Mesangial cell (primary cell): ENCODE data around the gene C6orf47. TPM values are rescaled to one million over a fixed set of nuclear protein-coding genes. Genes with fewer than 3 reads are reported as not detected.

Experiments used
- total RNA-seq: library from RNA; depleted of rRNA; stranded (reverse); fragments of >200 nt; gene quantifications from 2 replicates; pipeline ENCODE4 v1.2.3, GENCODE V29; 2015

Gene C6orf47, protein sequence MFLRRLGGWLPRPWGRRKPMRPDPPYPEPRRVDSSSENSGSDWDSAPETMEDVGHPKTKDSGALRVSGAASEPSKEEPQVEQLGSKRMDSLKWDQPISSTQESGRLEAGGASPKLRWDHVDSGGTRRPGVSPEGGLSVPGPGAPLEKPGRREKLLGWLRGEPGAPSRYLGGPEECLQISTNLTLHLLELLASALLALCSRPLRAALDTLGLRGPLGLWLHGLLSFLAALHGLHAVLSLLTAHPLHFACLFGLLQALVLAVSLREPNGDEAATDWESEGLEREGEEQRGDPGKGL
- total RNA-seq = 13.0 and 16.7 TPM in 2 replicates

GRCh38 chr6:31660381-31661261 lies at the start of gene C6orf47:
Gene C6orf47 (minus strand): TSS chr6:31660778. CDS start chr6:31659947, 831 bp downstream.

GRCh38 chr6:31706599-31706998 lies 46.0 kb upstream of the C6orf47 start, which contains the start of gene LY6G6F:
Gene LY6G6F (plus strand): TSS chr6:31706866. CDS start chr6:31706907, 41 bp downstream.

DNA sequence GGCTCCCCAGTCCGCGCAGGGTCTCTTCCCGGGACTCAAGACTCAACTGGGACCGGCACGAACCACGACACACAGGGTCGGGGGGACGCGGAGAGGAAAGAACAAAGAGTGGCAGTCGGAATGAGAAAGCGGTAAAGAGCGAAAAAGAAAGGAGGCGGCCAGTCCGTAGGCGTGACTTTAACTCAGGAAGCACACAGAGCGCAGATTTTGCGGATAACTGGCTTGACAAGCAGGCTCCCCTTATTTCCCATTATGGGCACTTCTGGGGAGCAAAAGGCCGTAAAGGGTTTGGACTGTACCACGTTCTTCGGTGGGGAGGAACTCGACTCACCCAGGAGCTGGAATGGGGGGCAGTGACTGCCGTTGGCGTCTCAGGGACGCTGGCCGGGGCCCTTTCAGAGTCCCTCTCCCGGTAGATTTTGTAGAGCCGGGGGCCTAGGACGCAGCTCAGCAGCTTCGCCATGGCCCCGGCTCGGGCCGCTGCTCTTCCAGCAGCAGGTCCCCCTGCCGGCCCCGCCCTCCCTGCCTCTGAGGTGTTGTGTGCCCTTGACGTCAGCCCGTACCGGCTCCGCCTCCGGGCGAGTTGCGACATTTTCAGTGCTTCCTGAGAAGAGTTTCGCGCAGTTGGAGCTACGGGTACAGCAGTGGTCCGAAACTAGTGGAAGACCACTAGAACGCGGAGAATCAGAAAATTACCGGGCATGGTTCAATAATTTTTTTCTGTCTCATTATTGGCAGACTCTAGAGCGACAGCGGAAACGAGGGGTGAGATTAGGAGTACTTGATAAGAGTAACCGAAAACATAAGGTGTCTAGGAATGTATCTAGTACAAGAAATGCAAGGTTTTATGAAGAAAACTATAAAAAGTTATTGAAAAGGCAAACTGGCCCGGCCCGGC lies 42.5 kb upstream of the C6orf47 start, which contains the start of gene ABHD16A:
ABHD16A (minus strand) TSS at position 506 of the 898 bp plus-strand sequence; CDS start at position 463, 43 bp downstream.

GRCh38 chr6:31680226-31681134 lies 19.9 kb upstream of the C6orf47 start, which contains the start of gene LY6G5C:
Gene LY6G5C (minus strand): TSS chr6:31681067. CDS start chr6:31680373, 694 bp downstream.

DNA sequence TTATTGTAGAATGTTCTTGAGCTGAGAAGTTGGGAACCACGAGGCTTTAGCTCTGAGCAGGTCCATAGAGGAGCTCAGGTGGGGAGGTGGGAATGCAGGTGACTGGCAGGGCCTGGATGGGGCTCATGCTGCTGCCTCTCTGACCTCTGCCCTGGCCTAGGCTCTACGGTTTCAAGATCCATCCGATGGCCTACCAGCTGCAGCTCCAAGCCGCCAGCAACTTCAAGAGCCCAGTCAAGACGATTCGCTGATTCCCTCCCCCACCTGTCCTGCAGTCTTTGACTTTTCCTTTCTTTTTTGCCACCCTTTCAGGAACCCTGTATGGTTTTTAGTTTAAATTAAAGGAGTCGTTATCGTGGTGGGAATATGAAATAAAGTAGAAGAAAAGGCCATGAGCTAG lies 9.1 kb upstream of the C6orf47 start, which contains the start of gene LY6G5B:
LY6G5B (plus strand) TSS at position 301 of the 400 bp plus-strand sequence. CDS start 975 bp downstream, outside the sequence.

GRCh38 chr6:31665501-31666336 lies 5.1 kb upstream of the C6orf47 start, which contains the start of gene CSNK2B:
Gene CSNK2B (plus strand): TSS chr6:31666080. CDS start chr6:31666832, 752 bp downstream.

GRCh38 chr6:31664790-31665500 lies 4.4 kb upstream of the C6orf47 start, which contains the start of gene GPANK1:
Gene GPANK1 (minus strand): TSS chr6:31664997. CDS start chr6:31664478, 519 bp downstream.

DNA sequence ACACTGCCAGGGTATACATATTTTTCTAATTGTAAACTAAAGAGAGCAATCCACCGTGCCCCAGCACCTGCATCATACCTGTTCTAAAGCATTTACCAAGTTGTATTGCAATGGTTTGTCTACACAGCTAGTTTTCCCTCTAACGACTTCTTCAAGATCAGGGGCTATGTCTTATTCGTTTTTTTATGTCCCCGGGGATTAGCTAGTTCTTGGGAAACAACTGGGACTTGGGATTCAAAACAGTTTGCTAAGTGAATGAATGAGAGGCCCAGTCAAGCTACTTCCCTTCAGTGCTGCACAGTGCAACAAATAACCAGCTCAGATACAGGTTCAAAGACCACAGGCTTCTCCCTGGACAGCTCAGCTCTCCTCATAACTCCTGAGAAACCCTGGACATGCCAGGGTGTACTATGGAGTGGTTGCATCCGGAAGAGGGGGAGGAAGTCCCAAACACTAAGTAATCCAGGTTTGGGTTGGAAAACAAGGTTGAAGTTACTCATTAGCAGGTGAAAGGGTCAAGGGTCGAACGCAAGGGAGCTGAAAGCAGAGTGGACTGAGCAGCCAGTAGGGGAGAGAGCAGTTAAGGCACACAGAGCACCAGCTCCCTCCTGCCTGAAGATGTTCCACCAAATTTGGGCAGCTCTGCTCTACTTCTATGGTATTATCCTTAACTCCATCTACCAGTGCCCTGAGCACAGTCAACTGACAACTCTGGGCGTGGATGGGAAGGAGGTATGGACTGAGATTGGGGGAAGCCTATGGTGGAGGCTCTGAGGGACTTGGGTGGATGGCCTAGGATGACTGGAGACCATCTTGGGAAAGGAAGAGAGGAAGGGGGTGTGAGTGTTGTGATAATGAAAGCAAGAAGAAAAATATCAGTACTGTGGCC lies 5.0 kb downstream of the C6orf47 start, which contains the start of gene APOM:
APOM (plus strand) TSS at position 546 of the 889 bp plus-strand sequence; CDS start at position 619, 73 bp downstream.

DNA sequence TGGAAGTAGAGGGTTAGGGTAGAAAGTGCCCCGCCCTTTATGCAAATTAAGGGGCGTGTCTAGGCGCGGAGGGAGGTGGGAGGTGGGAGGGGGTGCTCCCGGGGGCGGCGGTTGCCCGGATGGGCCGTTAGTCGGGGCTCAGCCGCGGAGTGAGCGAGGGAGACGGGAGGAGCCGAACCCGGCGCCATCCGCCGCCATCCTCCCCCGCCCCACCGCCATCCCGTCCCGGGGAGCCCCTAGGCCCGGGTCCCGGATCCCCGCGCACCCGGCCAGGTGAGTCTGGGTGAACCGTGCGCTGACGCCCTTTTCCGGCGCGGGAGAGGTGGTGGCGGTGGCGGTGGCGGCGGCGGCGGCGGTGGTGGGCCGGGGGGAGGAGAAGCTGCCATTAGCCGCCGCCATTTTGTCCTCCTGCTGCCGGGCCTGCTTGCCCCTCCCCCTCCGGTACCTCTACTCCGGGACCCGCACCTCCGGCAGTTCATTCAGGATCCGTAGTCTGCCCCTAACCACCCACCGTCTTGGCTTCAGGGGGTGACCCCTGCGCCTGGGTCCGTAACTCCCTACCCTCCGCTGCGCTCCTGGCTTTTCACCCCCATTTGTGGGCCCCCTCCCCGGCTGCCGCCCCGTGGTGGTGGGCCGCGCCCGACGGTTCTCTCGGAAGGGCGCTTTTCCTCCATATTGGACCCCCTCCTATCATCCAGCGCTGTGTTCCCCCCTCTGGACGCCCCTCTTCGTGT lies 39.8 kb downstream of the C6orf47 start, which contains the start of gene PRRC2A:
PRRC2A (plus strand) TSS at position 130 of the 734 bp plus-strand sequence. CDS start 2,075 bp downstream, outside the sequence.

DNA sequence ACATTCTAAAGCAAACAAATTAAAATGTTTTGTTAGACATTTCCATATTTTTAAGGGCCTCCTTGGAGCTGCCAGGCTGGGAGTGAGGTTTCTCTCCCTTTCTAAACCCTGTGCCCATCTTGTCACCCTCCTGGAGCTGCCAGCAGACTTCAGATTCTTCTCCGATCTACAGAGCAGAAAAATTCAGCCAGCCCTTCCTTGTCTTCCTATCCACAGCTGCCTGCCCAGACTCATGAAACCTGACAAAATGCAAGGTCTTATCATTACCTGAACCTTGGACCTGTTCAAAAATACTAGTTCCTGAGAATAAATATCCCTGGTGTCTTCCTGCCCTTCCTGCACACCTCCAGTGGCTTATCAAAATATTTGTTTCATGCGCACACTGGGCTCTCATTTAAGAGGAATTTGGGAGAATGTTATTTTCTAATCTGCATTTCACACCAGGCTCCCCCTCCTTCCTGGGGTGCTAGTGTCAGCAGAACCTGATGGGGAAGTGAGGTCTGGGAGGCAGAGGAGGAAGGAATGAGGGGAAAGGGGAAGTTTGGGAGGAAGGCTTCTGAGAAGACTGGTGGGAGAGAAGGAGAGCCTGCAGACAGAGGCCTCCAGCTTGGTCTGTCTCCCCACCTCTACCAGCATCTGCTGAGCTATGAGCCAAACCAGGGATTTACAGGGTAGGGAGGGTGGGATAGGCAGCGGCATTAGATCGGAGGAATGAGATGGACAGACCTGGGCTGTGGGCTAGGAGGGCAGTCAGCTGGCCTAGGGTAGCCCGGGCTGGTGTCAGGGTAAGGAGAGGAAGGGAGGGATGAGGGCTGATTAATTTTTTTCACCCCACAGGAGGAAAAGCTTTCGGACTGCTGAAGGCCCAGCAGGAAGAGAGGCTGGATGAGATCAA lies 45.6 kb downstream of the C6orf47 start, which contains the start of gene AIF1:
AIF1 (plus strand) TSS at position 551 of the 895 bp plus-strand sequence; CDS start at position 647, 96 bp downstream.

Other genes starting within 250 kb of the C6orf47 start
- gene MICB, start 162.6 kb downstream of the C6orf47 start, total RNA-seq = 7.5 and 28.2 TPM in 2 replicates
- gene MCCD1, start 131.8 kb downstream of the C6orf47 start, total RNA-seq = not detected in 2 replicates
- 416 and 449 TPM in 2 replicates for gene DDX39B, start 118.8 kb downstream of the C6orf47 start, total RNA-seq
- 0.63 and 0.98 TPM in 2 replicates for gene ATP6V1G2, start 114.2 kb downstream of the C6orf47 start, total RNA-seq
- gene NFKBIL1, start 113.2 kb downstream of the C6orf47 start, total RNA-seq = 15.2 and 45.0 TPM in 2 replicates
- gene LTA, start 88.5 kb downstream of the C6orf47 start, total RNA-seq = not detected in 2 replicates
- 1.3 and 5.7 TPM in 2 replicates for gene TNF, start 85.2 kb downstream of the C6orf47 start, total RNA-seq
- 1.3 and 2.0 TPM in 2 replicates for gene LTB, start 78.4 kb downstream of the C6orf47 start, total RNA-seq
- gene LST1, start 74.5 kb downstream of the C6orf47 start, total RNA-seq = not detected in 2 replicates
- not detected in 2 replicates for gene NCR3, start 67.8 kb downstream of the C6orf47 start, total RNA-seq
- gene AIF1, start 45.5 kb downstream of the C6orf47 start, total RNA-seq = not detected in 2 replicates
- 145 and 181 TPM in 2 replicates for gene PRRC2A, start 40.1 kb downstream of the C6orf47 start, total RNA-seq
- 343 and 397 TPM in 2 replicates for gene BAG6, start 8.1 kb downstream of the C6orf47 start, total RNA-seq
- gene APOM, start 4.9 kb downstream of the C6orf47 start, total RNA-seq = 2.8 and 5.2 TPM in 2 replicates
- gene GPANK1, start 4.2 kb upstream of the C6orf47 start, total RNA-seq = 10.1 and 12.8 TPM in 2 replicates
- 302 and 333 TPM in 2 replicates for gene CSNK2B, start 5.3 kb upstream of the C6orf47 start, total RNA-seq
- gene LY6G5B, start 9.2 kb upstream of the C6orf47 start, total RNA-seq = 1.3 and 2.3 TPM in 2 replicates
- 0.65 TPM in 1 of 2 replicates, not detected in the other for gene LY6G5C, start 20.3 kb upstream of the C6orf47 start, total RNA-seq
- gene ABHD16A, start 42.5 kb upstream of the C6orf47 start, total RNA-seq = 31.6 and 46.3 TPM in 2 replicates
- gene LY6G6F, start 46.1 kb upstream of the C6orf47 start, total RNA-seq = not detected in 2 replicates
- gene LY6G6D, start 54.6 kb upstream of the C6orf47 start, total RNA-seq = not detected in 2 replicates
- not detected in 2 replicates for gene LY6G6C, start 61.0 kb upstream of the C6orf47 start, total RNA-seq
- not detected in 2 replicates for gene MPIG6B, start 62.6 kb upstream of the C6orf47 start, total RNA-seq
- 38.1 and 92.2 TPM in 2 replicates for gene DDAH2, start 68.5 kb upstream of the C6orf47 start, total RNA-seq
- gene CLIC1, start 75.8 kb upstream of the C6orf47 start, total RNA-seq = 577 and 1,120 TPM in 2 replicates
- gene MSH5, start 79.2 kb upstream of the C6orf47 start, total RNA-seq = 9.3 and 17.6 TPM in 2 replicates
- gene SAPCD1, start 101.9 kb upstream of the C6orf47 start, total RNA-seq = 1.0 and 5.7 TPM in 2 replicates
- gene VWA7, start 116.5 kb upstream of the C6orf47 start, total RNA-seq = 0.81 and 9.8 TPM in 2 replicates
- 85.2 and 165 TPM in 2 replicates for gene VARS1, start 135.0 kb upstream of the C6orf47 start, total RNA-seq
- 71.0 and 128 TPM in 2 replicates for gene LSM2, start 146.2 kb upstream of the C6orf47 start, total RNA-seq
- 0.16 and 0.76 TPM in 2 replicates for gene HSPA1L, start 154.5 kb upstream of the C6orf47 start, total RNA-seq
- gene HSPA1A, start 154.8 kb upstream of the C6orf47 start, total RNA-seq = 55.9 and 60.6 TPM in 2 replicates
- 78.6 and 83.3 TPM in 2 replicates for gene HSPA1B, start 167.0 kb upstream of the C6orf47 start, total RNA-seq
- gene NEU1, start 202.0 kb upstream of the C6orf47 start, total RNA-seq = 62.1 and 191 TPM in 2 replicates
- gene SLC44A4, start 218.2 kb upstream of the C6orf47 start, total RNA-seq = 1.9 TPM in 1 of 2 replicates, not detected in the other
- 50.0 and 68.5 TPM in 2 replicates for gene EHMT2, start 236.9 kb upstream of the C6orf47 start, total RNA-seq
- 2.4 and 6.2 TPM in 2 replicates for gene ZBTB12, start 241.3 kb upstream of the C6orf47 start, total RNA-seq